HepG2 (cell line): ENCODE results near the gene SUMO4. TPM values are rescaled to one million over a fixed set of nuclear protein-coding genes. Genes with fewer than 3 reads are reported as not detected.

Experiments used
- ATAC-seq: fragments of 200-7000 bp; cut with Tn5 transposase; 3 replicates; pipeline ENCODE4 v1.9.1; 2020; ENCODE audit warnings: mild to moderate bottlenecking, moderate library complexity
- BruUV-seq: library from RNA; stranded (reverse); fragments of 400-500 nt; replicated peaks from 2 replicates; lab custom pipeline; 2021; lab: Mats Ljungman, UMichigan
- CTCF ChIA-PET: fragments of 300-600 bp; formaldehyde crosslinking; extraction: SDS; loops from one replicate; lab custom pipeline; 2021; ENCODE audit warnings: low total read pairs, inconsistent platforms, low intra/inter-chr PET ratio; lab: Yijun Ruan, JAX
- POLR2A ChIA-PET: fragments of 350-600 bp; sonication (Branson Sonifier 250); formaldehyde crosslinking; loops from one replicate; lab custom pipeline; 2020; ENCODE audit warnings: antibody characterized with exemption, inconsistent platforms; lab: Yijun Ruan, JAX
- DNase-seq: peaks from one replicate; pipeline ENCODE4 v3.0.0-alpha.2; 2015; ENCODE audit warnings: low spot score
- FAIRE-seq: peaks from 3 replicates; lab custom pipeline; 2011; peaks lifted over from hg19 to GRCh38; lab: Jason Lieb, UNC
- H2AFZ ChIP-seq: one replicate; pipeline ENCODE4 v1.6.1; 2011; ENCODE audit warnings: low read length, inconsistent platforms
- H3K27ac ChIP-seq: fragments of 300-600 bp; 3 replicates; pipeline ENCODE4 v1.8.0; 2011; ENCODE audit warnings: mixed run types, mild to moderate bottlenecking, mixed read lengths, low read length, inconsistent platforms; ENCODE audit not compliant: insufficient read depth; ENCODE audit errors: extremely low read length
- H3K27me3 ChIP-seq, 2 experiments: fragments of 200-600 bp in 1 of 2; 2 replicates in 1 of 2; 3 replicates in 1 of 2; pipeline versions ENCODE4 v1.6.0 to v1.8.0; 2011; ENCODE audit warnings: low read length in 2 of 2, mild to moderate bottlenecking in 2 of 2, moderate library complexity in 2 of 2, inconsistent platforms in 1 of 2; ENCODE audit not compliant: insufficient read depth in 2 of 2, control insufficient read depth in 1 of 2
- H3K36me3 ChIP-seq, 2 experiments: fragments of 200-600 bp in 1 of 2; replicated peaks in 1 of 2; 2 replicates in 1 of 2; 3 replicates in 1 of 2; pipeline versions ENCODE4 v1.5.1 to v1.8.0; 2011; ENCODE audit warnings: low read length in 2 of 2, inconsistent platforms in 1 of 2; ENCODE audit not compliant: insufficient read depth in 2 of 2, control insufficient read depth in 1 of 2
- H3K4me1 ChIP-seq: 2 replicates; pipeline ENCODE4 v1.5.1; 2012; ENCODE audit warnings: low read length, inconsistent platforms; ENCODE audit not compliant: insufficient read depth
- H3K4me2 ChIP-seq: 2 replicates; pipeline ENCODE4 v1.6.0; 2011; ENCODE audit warnings: low read depth, low read length, inconsistent platforms
- H3K4me3 ChIP-seq, 3 experiments: fragments of 200-600 bp in 1 of 3; sonication (generic), shearing (Covaris generic) in 1 of 3; replicated peaks in 1 of 3; 2 replicates each; pipeline ENCODE4 v1.5.1; 2011 to 2016; ENCODE audit warnings: low read length in 3 of 3, inconsistent platforms in 2 of 3, low read depth in 2 of 3, mild to moderate bottlenecking in 2 of 3, control low read depth in 1 of 3, mixed read lengths in 1 of 3; ENCODE audit not compliant: insufficient read depth in 1 of 3
- H3K79me2 ChIP-seq: one replicate; pipeline ENCODE4 v1.6.1; 2011; ENCODE audit warnings: low read length, inconsistent platforms; ENCODE audit not compliant: insufficient read depth
- H3K9ac ChIP-seq: 2 replicates; pipeline ENCODE4 v1.6.0; 2011; ENCODE audit warnings: mild to moderate bottlenecking, low read depth, low read length, inconsistent platforms; ENCODE audit not compliant: insufficient read depth
- H3K9me3 ChIP-seq: 2 replicates; pipeline ENCODE4 v1.5.1; 2012; ENCODE audit warnings: mild to moderate bottlenecking, low read length
- H4K20me1 ChIP-seq: 2 replicates; pipeline ENCODE4 v1.6.0; 2011; ENCODE audit warnings: inconsistent platforms, mild to moderate bottlenecking, low read length, moderate library complexity; ENCODE audit not compliant: insufficient read depth
- DDIT3 ChIP-seq: sonication (generic); formaldehyde crosslinking; IDR thresholded peaks from 2 replicates; pipeline ENCODE4 v1.4.0; 2020; ENCODE audit warnings: mild to moderate bottlenecking, missing genetic modification reagents
- FLYWCH1 ChIP-seq: sonication (generic); formaldehyde crosslinking; IDR thresholded peaks from 2 replicates; pipeline ENCODE4 v1.8.1; 2023; ENCODE audit warnings: mild to moderate bottlenecking, missing genetic modification reagents
- FOXP1 ChIP-seq, 2 experiments: fragments of 450-650 bp in 1 of 2; IDR thresholded peaks; 2 replicates each; pipeline ENCODE4 v1.6.1; 2017 to 2018; ENCODE audit warnings: antibody characterized with exemption in 1 of 2
- HMG20B ChIP-seq: conservative IDR thresholded peaks from 2 replicates; pipeline ENCODE4 v1.6.1; 2016; ENCODE audit warnings: missing genetic modification reagents, missing compliant biosample characterization
- HOXA9 ChIP-seq: sonication (generic); formaldehyde crosslinking; IDR thresholded peaks from 2 replicates; pipeline ENCODE4 v1.8.1; 2022; ENCODE audit warnings: missing genetic modification reagents, mild to moderate bottlenecking, moderate library complexity, borderline replicate concordance
- MAZ ChIP-seq, 2 experiments: sonication (generic) in 1 of 2; formaldehyde crosslinking in 1 of 2; IDR thresholded peaks; 2 replicates each; pipeline versions ENCODE4 v1.5.0 to v1.6.1; 2012 to 2020; ENCODE audit warnings: low read depth in 2 of 2, mild to moderate bottlenecking in 2 of 2, borderline replicate concordance in 1 of 2, improper control_type of control experiment in 1 of 2, low read length in 1 of 2, missing genetic modification reagents in 1 of 2, moderate library complexity in 1 of 2
- PPARG ChIP-seq: conservative IDR thresholded peaks from 2 replicates; pipeline ENCODE4 v1.6.1; 2016; ENCODE audit warnings: missing biosample characterization, missing genetic modification reagents
- PRDM10 ChIP-seq: sonication (generic); formaldehyde crosslinking; IDR thresholded peaks from 2 replicates; pipeline ENCODE4 v1.4.0; 2020; ENCODE audit warnings: low read depth, missing genetic modification reagents
- RELA ChIP-seq: sonication (generic); formaldehyde crosslinking; IDR thresholded peaks from 2 replicates; pipeline ENCODE4 v1.4.0; 2020; ENCODE audit warnings: missing genetic modification reagents
- RFX3 ChIP-seq: IDR thresholded peaks from 2 replicates; pipeline ENCODE4 v1.6.1; 2016; ENCODE audit warnings: missing biosample characterization, missing genetic modification reagents
- ZC3H13 ChIP-seq: sonication (generic); formaldehyde crosslinking; IDR thresholded peaks from 2 replicates; pipeline ENCODE4 v1.8.1; 2023; ENCODE audit warnings: mild to moderate bottlenecking, missing genetic modification reagents, moderate library complexity
- ZFP37 ChIP-seq: sonication (generic); formaldehyde crosslinking; IDR thresholded peaks from 2 replicates; pipeline ENCODE4 v1.4.0; 2020; ENCODE audit warnings: missing genetic modification reagents, borderline replicate concordance
- ZFX ChIP-seq: sonication (generic); formaldehyde crosslinking; IDR thresholded peaks from 2 replicates; pipeline ENCODE4 v1.4.0; 2020; ENCODE audit warnings: mild to moderate bottlenecking, low read depth, missing genetic modification reagents, moderate library complexity
- ZNF460 ChIP-seq: sonication (generic); formaldehyde crosslinking; IDR thresholded peaks from 2 replicates; pipeline ENCODE4 v1.5.1; 2020; ENCODE audit warnings: missing genetic modification reagents, mild to moderate bottlenecking, borderline replicate concordance
- ZNF740 ChIP-seq: sonication (generic); formaldehyde crosslinking; IDR thresholded peaks from 2 replicates; pipeline ENCODE4 v1.4.0; 2020; ENCODE audit warnings: missing genetic modification reagents
- ZSCAN29 ChIP-seq: sonication (generic); formaldehyde crosslinking; conservative IDR thresholded peaks from 2 replicates; pipeline ENCODE4 v1.4.0; 2020; ENCODE audit warnings: mild to moderate bottlenecking, missing genetic modification reagents
- in situ Hi-C: cut with HindIII; loops from 2 replicates; pipeline ENCODE4 v1.10.0; 2017; ENCODE audit warnings: low pct_unique_long_range_greater_than_20kb; ENCODE audit not compliant: extremely low pct_ligation_motif_present
- intact Hi-C: fragments of 100-400 bp; cut with micrococcal nuclease; formaldehyde crosslinking; loops from one replicate; pipeline ENCODE4 v1.10.0; 2022; ENCODE audit not compliant: unreplicated experiment
- polyA plus RNA-seq, 8 experiments: library from polyadenylated mRNA; depleted of rRNA in 3 of 8; stranded (reverse) in 7 of 8; unstranded in 1 of 8; fragments of >200 nt; fragmentation: Illumina TruSeq in 4 of 8; extraction: Trizol in 4 of 8; gene quantifications; 2 replicates each; pipeline versions ENCODE4 v1.2.1 to v1.2.3, GENCODE V29; 2011 to 2016; ENCODE audit warnings: low read depth in 4 of 8, missing spikeins in 1 of 8, mixed read lengths in 1 of 8; ENCODE audit not compliant: insufficient read depth in 1 of 8
- total RNA-seq, 5 experiments: library from RNA; depleted of rRNA; stranded (reverse); fragments of >200 nt; fragmentation: Illumina TruSeq; extraction: Trizol; gene quantifications; 2 replicates each; pipeline ENCODE4 v1.2.3, GENCODE V29; 2016; ENCODE audit warnings: low read depth in 1 of 5
- TF ChIP-seq, protein P1 (sequence below): sonication (generic); formaldehyde crosslinking; conservative IDR thresholded peaks from 2 replicates; pipeline ENCODE4 v1.8.0; 2022; ENCODE audit warnings: mild to moderate bottlenecking, moderate library complexity, missing genetic modification reagents

Gene SUMO4
- total and polyA plus RNA-seq, 2 of the 13 experiments (the other 11 are each of a cell fraction or from before 2014, with no cell fraction given), result 0.22 to 1.2 TPM

- H2AFZ ChIP-seq, result no peak overlapping the region
- no peak for DNase-seq
- CTCF ChIA-PET, result no interaction called here
- FAIRE-seq, result no peak
- H3K27ac ChIP-seq, result no peak overlapping the region
- H3K4me3 ChIP-seq, result no peak overlapping the region
- no peaks in the 10 kb centered on the region for H3K27me3 ChIP-seq
- no peaks in the 10 kb centered on the region for H3K9me3 ChIP-seq
- no peaks in the 10 kb centered on the region; the same call in 1 of the 2 replicates for H4K20me1 ChIP-seq
- no peak overlapping the region for H3K4me2 ChIP-seq
- peaks cover 6% of the 10 kb centered on the region; the same call in 1 of the 2 replicates for H3K4me1 ChIP-seq
- no TSS peak for BruUV-seq
- peaks cover 7 to 14% of the 10 kb centered on the region in 2 experiments for H3K36me3 ChIP-seq
- TF ChIP-seq DDIT3 (CRISPR knock-in tag) (no peak), FOXP1 (IDR thresholded peaks at IDR 0.05) (no peak), FOXP1 (CRISPR knock-in tag; IDR thresholded peaks at IDR 0.05) (no peak), MAZ (IDR thresholded peaks at IDR 0.05; ENCODE audit: borderline replicate concordance, low read depth, low read length) (no peak), MAZ (CRISPR knock-in tag; IDR thresholded peaks at IDR 0.05; ENCODE audit: low read depth) (no peak), RELA (CRISPR knock-in tag) (no peak), PRDM10 (CRISPR knock-in tag) (no peak), HMG20B (no peak), RFX3 (CRISPR knock-in tag) (no peak), ZFP37 (no peak), FLYWCH1 (CRISPR knock-in tag) (no peak), ZSCAN29 (no peak), ZNF460 (CRISPR knock-in tag) (no peak), ZFX (CRISPR knock-in tag) (no peak), ZC3H13 (no peak), PPARG (no peak), ZNF740 (CRISPR knock-in tag) (no peak), HOXA9 (no peak)
- TF ChIP-seq, protein P1, sequence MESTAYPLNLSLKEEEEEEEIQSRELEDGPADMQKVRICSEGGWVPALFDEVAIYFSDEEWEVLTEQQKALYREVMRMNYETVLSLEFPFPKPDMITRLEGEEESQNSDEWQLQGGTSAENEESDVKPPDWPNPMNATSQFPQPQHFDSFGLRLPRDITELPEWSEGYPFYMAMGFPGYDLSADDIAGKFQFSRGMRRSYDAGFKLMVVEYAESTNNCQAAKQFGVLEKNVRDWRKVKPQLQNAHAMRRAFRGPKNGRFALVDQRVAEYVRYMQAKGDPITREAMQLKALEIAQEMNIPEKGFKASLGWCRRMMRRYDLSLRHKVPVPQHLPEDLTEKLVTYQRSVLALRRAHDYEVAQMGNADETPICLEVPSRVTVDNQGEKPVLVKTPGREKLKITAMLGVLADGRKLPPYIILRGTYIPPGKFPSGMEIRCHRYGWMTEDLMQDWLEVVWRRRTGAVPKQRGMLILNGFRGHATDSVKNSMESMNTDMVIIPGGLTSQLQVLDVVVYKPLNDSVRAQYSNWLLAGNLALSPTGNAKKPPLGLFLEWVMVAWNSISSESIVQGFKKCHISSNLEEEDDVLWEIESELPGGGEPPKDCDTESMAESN (CRISPR knock-in tag), result no peak
- H3K79me2 ChIP-seq, result no peaks in the 10 kb centered on the region
- POLR2A ChIA-PET, result no interaction called here
- in situ Hi-C loops (no loop called here), intact Hi-C loops (no loop called here)
- no peak overlapping the region for H3K9ac ChIP-seq
- no peak for ATAC-seq
Measured at GRCh38 chr6:149395185-149395584, 4.9 kb upstream of the SUMO4 start.
